Mesodermal cell (in vitro differentiated cells): Measurements from ENCODE around the gene TSPY10. TPM values are rescaled to one million over a fixed set of nuclear protein-coding genes. Genes with fewer than 3 reads are reported as not detected.
"Not testable (repeated sequence)": the region's sequence is repeated elsewhere in the genome, so short reads cannot be mapped to it uniquely, and the experiment has no call there.

Experiments used
- H3K27ac ChIP-seq: 2 replicates; pipeline ENCODE4 v1.7.0; 2013; ENCODE audit warnings: mild to moderate bottlenecking, low read depth, low read length, moderate library complexity; ENCODE audit not compliant: severe bottlenecking
- H3K36me3 ChIP-seq: 2 replicates; pipeline ENCODE4 v1.7.1; 2013; ENCODE audit warnings: mild to moderate bottlenecking, low read length, moderate library complexity; ENCODE audit not compliant: control insufficient read depth, insufficient read depth
- H3K4me1 ChIP-seq: one replicate; pipeline ENCODE4 v1.7.1; 2013; ENCODE audit warnings: mild to moderate bottlenecking, low read length; ENCODE audit not compliant: insufficient read depth, control insufficient read depth, poor library complexity, severe bottlenecking
- H3K4me3 ChIP-seq: 2 replicates; pipeline ENCODE4 v1.7.0; 2013; ENCODE audit warnings: low read length, control low read depth, mild to moderate bottlenecking; ENCODE audit not compliant: insufficient read depth, poor library complexity, severe bottlenecking; ENCODE audit errors: extremely low read depth
- H3K9me3 ChIP-seq: 2 replicates; pipeline ENCODE4 v1.7.1; 2013; ENCODE audit warnings: mild to moderate bottlenecking, low read length, moderate library complexity; ENCODE audit not compliant: control insufficient read depth
- WGBS, 2 experiments: methylation state at CpG; one replicate each; pipeline ENCODE4 v1.1.5; 2013; ENCODE audit warnings: missing lambda C conversion rate in 2 of 2; ENCODE audit not compliant: insufficient coverage in 2 of 2; 5-methylcytosine and 5-hydroxymethylcytosine counted together
- polyA plus RNA-seq, 2 experiments: library from polyadenylated mRNA; stranded (reverse); fragments of 50-300 nt; gene quantifications; one replicate each; pipeline ENCODE4 v1.2.3, GENCODE V29; 2013

Gene TSPY10, protein sequence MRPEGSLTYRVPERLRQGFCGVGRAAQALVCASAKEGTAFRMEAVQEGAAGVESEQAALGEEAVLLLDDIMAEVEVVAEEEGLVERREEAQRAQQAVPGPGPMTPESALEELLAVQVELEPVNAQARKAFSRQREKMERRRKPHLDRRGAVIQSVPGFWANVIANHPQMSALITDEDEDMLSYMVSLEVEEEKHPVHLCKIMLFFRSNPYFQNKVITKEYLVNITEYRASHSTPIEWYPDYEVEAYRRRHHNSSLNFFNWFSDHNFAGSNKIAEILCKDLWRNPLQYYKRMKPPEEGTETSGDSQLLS
- polyA plus RNA-seq (2013, experiment 1 of 2), result not detected
- not detected for polyA plus RNA-seq (2013, experiment 2 of 2)

- H3K4me3 ChIP-seq, H3K9me3 ChIP-seq, H3K4me1 ChIP-seq, H3K36me3 ChIP-seq, H3K27ac ChIP-seq: not testable (repeated sequence)
- no CpG with 5 or more reads among the region's 26 CpGs for WGBS, 2 experiments
Measured at GRCh38 chrY:9527580-9527979, at the start of gene TSPY10. TSS of gene TSPY10 (plus strand) at chrY:9527880. CDS start at chrY:9527926, 46 bp downstream.

- not testable (repeated sequence) for H3K36me3 ChIP-seq, H3K27ac ChIP-seq, H3K4me3 ChIP-seq, H3K9me3 ChIP-seq, H3K4me1 ChIP-seq
- no CpG with 5 or more reads among the region's 26 CpGs for WGBS, 2 experiments
Measured at GRCh38 chrY:9486967-9487366, 40.7 kb upstream of the TSPY10 start, which contains the start of gene TSPY9. TSS of gene TSPY9 (plus strand) at chrY:9487267. CDS start at chrY:9487313, 46 bp downstream.

DNA sequence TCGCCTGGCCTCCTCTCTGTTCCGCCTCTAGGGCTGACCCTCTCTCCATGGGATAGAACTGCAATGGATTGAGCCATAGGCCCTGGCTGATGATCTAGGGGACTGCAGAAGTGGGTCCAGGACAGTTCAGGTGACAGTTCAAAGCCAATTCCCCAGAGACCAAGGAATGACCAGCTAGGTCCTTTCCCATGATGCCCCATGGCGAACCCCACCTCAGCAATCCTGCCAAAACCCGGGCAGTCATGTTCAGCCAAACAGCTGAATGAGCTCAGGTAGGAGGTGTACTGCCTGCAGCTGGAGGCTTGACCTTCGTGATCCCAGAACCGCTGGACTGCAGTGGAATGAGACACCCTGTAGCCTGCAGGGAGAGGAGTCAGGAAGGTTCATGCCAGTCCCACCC lies 23.3 kb upstream of the TSPY10 start:
- H3K4me3 ChIP-seq, H3K4me1 ChIP-seq, H3K36me3 ChIP-seq, H3K27ac ChIP-seq, H3K9me3 ChIP-seq: not testable (repeated sequence)
- WGBS, 2 experiments, result no CpG with 5 or more reads among the region's 6 CpGs

GRCh38 chrY:9516287-9516686 lies 11.4 kb upstream of the TSPY10 start:
- not testable (repeated sequence) for H3K4me1 ChIP-seq, H3K4me3 ChIP-seq, H3K9me3 ChIP-seq, H3K36me3 ChIP-seq, H3K27ac ChIP-seq
- WGBS, 2 experiments, result 50% methylated on average over 2 of the region's 12 CpGs; no CpG with 5 or more reads in 1 of the 2 experiments
